ENCODE measurements around the gene RAB37.

DNA sequence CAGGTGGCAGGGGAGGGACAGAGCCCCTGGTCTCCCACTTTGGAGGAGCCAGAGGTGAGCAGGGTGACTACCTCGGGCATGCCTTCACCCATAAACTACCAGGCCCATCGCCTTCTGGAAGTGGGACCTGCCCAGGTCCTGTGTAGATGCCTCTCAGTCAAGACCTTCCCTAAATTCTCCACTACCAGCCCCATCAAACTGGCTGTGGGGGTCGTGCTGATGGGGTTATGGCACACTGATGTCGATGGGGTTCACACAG is 5.8 kb upstream of the RAB37 start:
- TF ChIP-seq, protein P1, sequence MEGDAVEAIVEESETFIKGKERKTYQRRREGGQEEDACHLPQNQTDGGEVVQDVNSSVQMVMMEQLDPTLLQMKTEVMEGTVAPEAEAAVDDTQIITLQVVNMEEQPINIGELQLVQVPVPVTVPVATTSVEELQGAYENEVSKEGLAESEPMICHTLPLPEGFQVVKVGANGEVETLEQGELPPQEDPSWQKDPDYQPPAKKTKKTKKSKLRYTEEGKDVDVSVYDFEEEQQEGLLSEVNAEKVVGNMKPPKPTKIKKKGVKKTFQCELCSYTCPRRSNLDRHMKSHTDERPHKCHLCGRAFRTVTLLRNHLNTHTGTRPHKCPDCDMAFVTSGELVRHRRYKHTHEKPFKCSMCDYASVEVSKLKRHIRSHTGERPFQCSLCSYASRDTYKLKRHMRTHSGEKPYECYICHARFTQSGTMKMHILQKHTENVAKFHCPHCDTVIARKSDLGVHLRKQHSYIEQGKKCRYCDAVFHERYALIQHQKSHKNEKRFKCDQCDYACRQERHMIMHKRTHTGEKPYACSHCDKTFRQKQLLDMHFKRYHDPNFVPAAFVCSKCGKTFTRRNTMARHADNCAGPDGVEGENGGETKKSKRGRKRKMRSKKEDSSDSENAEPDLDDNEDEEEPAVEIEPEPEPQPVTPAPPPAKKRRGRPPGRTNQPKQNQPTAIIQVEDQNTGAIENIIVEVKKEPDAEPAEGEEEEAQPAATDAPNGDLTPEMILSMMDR (IDR thresholded peaks at IDR 0.05; ENCODE audit: insufficient read depth, low read length) = no peak
- no peak for TF ChIP-seq POLR2AphosphoS5 (IDR thresholded peaks at IDR 0.05; ENCODE audit: low read depth)

Measured in HL-60 (cell line).